ENCODE measurements around the gene HS2ST1. TPM values are rescaled to one million over a fixed set of nuclear protein-coding genes. Genes with fewer than 3 reads are reported as not detected.

Gene HS2ST1
- total RNA-seq, 1 experiment from 2014 or later, result 57.2 TPM

DNA sequence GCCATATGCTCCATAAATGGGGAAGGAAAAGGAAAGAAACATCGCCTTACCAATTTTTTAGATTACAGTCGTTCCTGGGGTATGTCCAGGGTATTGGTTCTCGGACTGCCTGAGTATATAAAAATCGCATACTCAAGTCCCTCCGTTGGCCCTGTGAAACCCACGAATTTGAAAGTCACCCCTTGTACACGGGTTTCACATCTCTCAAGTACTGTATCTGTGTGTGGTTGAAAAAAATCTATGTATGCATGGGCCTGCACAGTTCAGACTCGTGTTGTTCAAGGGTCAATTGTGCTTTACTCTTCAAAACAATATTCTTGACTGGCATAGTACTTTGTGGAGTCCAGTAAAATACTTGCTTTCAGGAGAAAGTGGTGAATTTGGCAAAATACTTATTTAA lies 171.7 kb downstream of the HS2ST1 start:
- POLR2A ChIA-PET, result no interaction called here
- intact Hi-C loops (cut with micrococcal nuclease; ENCODE audit: unreplicated experiment), result loop anchor here (10.0 kb wide), 1 partner anchor 381 kb away; the partner anchor contains the start of gene SH3GLB1

DNA sequence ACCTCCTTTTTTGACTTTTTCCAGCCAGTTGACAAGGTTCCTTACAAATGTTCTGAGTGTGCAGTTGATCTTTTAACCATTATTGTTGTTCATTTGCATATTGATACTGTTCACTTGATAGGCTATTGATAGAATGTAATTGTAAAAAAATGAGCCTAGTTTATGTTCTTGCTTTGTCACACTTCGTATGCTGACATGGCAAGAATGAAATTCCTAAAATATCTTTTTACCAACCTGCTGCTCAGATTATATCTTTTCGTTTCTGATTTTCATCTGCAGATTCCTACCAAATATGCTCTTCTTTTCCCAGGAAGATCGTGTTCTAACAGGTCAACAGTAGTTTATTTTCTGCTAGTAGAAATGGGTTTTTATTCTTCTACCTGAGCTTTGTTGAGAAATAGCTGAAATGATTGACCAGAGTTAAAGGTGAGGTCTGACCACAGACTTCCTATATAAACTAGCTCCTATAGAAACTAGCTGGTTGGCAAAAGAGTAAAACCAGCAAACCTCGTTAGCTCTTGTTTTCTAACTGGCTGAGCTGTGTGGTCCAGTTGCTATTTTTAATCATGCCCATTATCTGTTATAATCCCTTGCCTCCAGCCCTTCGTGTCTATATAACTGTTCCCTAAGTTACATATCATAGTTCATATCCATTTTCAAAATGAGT lies 174.8 kb downstream of the HS2ST1 start:
- CTCF ChIA-PET, result no interaction called here
- H3K27ac Mint-ChIP-seq (ENCODE audit: unreplicated experiment), result no peak overlapping the region
- H3K36me3 Mint-ChIP-seq (ENCODE audit: insufficient read depth, unreplicated experiment), result peaks cover 12% of the 10 kb centered on the region

More for the DNA sequence above, 171.7 kb downstream of the HS2ST1 start:
- no peak for DNase-seq
- no peaks in the 10 kb centered on the region for H3K27me3 ChIP-seq (replicated peaks; ENCODE audit: control insufficient read depth, insufficient read depth, low read length)
- H3K36me3 ChIP-seq (ENCODE audit: control insufficient read depth, insufficient read depth, low read length), result no peaks in the 10 kb centered on the region
- H3K9me3 Mint-ChIP-seq (ENCODE audit: unreplicated experiment), result no peaks in the 10 kb centered on the region
- H3K27ac Mint-ChIP-seq (ENCODE audit: unreplicated experiment), result no peak overlapping the region
- no peaks in the 10 kb centered on the region for H3K4me1 ChIP-seq
- no TSS peak for BruUV-seq (replicated peaks)
- no peak for TF ChIP-seq CTCF (IDR thresholded peaks at IDR 0.05; ENCODE audit: insufficient read depth in 1 of 2, low read depth in 1 of 2, low read length in 1 of 2, severe bottlenecking in 1 of 2, unreplicated experiment in 1 of 2)
- CTCF ChIA-PET, result no interaction called here
- no peak overlapping the region for H3K4me3 ChIP-seq (ENCODE audit: low read depth, low read length)
- H3K4me3 Mint-ChIP-seq (ENCODE audit: unreplicated experiment), result no peak overlapping the region
- peaks cover 8% of the 10 kb centered on the region for H3K36me3 Mint-ChIP-seq (ENCODE audit: insufficient read depth, unreplicated experiment)
- no peaks in the 10 kb centered on the region for H3K27me3 Mint-ChIP-seq (ENCODE audit: insufficient read depth, unreplicated experiment)
- no peaks in the 10 kb centered on the region for H3K4me1 Mint-ChIP-seq (ENCODE audit: low read depth, unreplicated experiment)
- no peaks in the 10 kb centered on the region for H3K9me3 ChIP-seq

GRCh38 chr1:87089823-87090222 lies 175.4 kb downstream of the HS2ST1 start:
- Mint-ChIP-seq H3K27me3 (ENCODE audit: insufficient read depth, unreplicated experiment) (no peaks in the 10 kb centered on the region), H3K4me3 (ENCODE audit: unreplicated experiment) (no peak overlapping the region), H3K36me3 (ENCODE audit: insufficient read depth, unreplicated experiment) (peaks cover 12% of the 10 kb centered on the region), H3K9me3 (ENCODE audit: unreplicated experiment) (no peaks in the 10 kb centered on the region), H3K27ac (ENCODE audit: unreplicated experiment) (no peak overlapping the region), H3K4me1 (ENCODE audit: low read depth, unreplicated experiment) (no peaks in the 10 kb centered on the region)
- no peaks in the 10 kb centered on the region for H3K9me3 ChIP-seq
- ChIA-PET POLR2A (no interaction called here), CTCF (no interaction called here)
- H3K4me3 ChIP-seq (ENCODE audit: low read depth, low read length), result no peak overlapping the region
- intact Hi-C loops (cut with micrococcal nuclease; ENCODE audit: unreplicated experiment), result loop anchor here (10.0 kb wide), 1 partner anchor 385 kb away; the partner anchor contains the start of gene SH3GLB1
- no peak for DNase-seq
- no peaks in the 10 kb centered on the region for H3K27me3 ChIP-seq (replicated peaks; ENCODE audit: control insufficient read depth, insufficient read depth, low read length)
- H3K36me3 ChIP-seq (ENCODE audit: control insufficient read depth, insufficient read depth, low read length), result no peaks in the 10 kb centered on the region
- TF ChIP-seq CTCF (IDR thresholded peaks at IDR 0.05; ENCODE audit: insufficient read depth in 1 of 2, low read depth in 1 of 2, low read length in 1 of 2, severe bottlenecking in 1 of 2, unreplicated experiment in 1 of 2), result no peak
- H3K4me1 ChIP-seq, result no peaks in the 10 kb centered on the region
- no TSS peak for BruUV-seq (replicated peaks)

More for the DNA sequence above, 174.8 kb downstream of the HS2ST1 start:
- intact Hi-C loops (cut with micrococcal nuclease; ENCODE audit: unreplicated experiment), result loop anchor here (10.0 kb wide), 1 partner anchor 384 kb away; the partner anchor contains the start of gene SH3GLB1
- no peaks in the 10 kb centered on the region for H3K27me3 ChIP-seq (replicated peaks; ENCODE audit: control insufficient read depth, insufficient read depth, low read length)
- H3K4me1 Mint-ChIP-seq (ENCODE audit: low read depth, unreplicated experiment), result no peaks in the 10 kb centered on the region
- DNase-seq, result no peak
- H3K9me3 ChIP-seq, result no peaks in the 10 kb centered on the region
- POLR2A ChIA-PET, result no interaction called here
- H3K27me3 Mint-ChIP-seq (ENCODE audit: insufficient read depth, unreplicated experiment), result no peaks in the 10 kb centered on the region
- no peak overlapping the region for H3K4me3 ChIP-seq (ENCODE audit: low read depth, low read length)
- TF ChIP-seq CTCF (IDR thresholded peaks at IDR 0.05; ENCODE audit: insufficient read depth in 1 of 2, low read depth in 1 of 2, low read length in 1 of 2, severe bottlenecking in 1 of 2, unreplicated experiment in 1 of 2), result no peak
- no peaks in the 10 kb centered on the region for H3K4me1 ChIP-seq
- no peaks in the 10 kb centered on the region for H3K9me3 Mint-ChIP-seq (ENCODE audit: unreplicated experiment)
- BruUV-seq (replicated peaks), result no TSS peak
- no peak overlapping the region for H3K4me3 Mint-ChIP-seq (ENCODE audit: unreplicated experiment)
- H3K36me3 ChIP-seq (ENCODE audit: control insufficient read depth, insufficient read depth, low read length), result no peaks in the 10 kb centered on the region

Measured in Caco-2 (cell line).